Left colon (tissue), 2 donors: Measurements from ENCODE around the gene BCKDHB. TPM values are rescaled to one million over a fixed set of nuclear protein-coding genes. Genes with fewer than 3 reads are reported as not detected.

Experiments used
- ATAC-seq: fragments of 200-7000 bp; cut with Tn5 transposase; one replicate; pipeline ENCODE4 v1.9.1; 2020; ENCODE audit warnings: mild to moderate bottlenecking, moderate library complexity
- DNase-seq, 2 donors: peaks; one replicate each; pipeline ENCODE4 v3.0.0-alpha.2; 2020
- intact Hi-C, 2 donors: fragments of 100-400 bp; cut with DNase I in 1 of 2; cut with micrococcal nuclease in 1 of 2; formaldehyde crosslinking; loops; one replicate each; pipeline versions ENCODE4 v1.11.2 to v1.14.0; 2022; cut with DNase I, micrococcal nuclease
- total RNA-seq, 2 donors: library from RNA; stranded (reverse); fragmentation: NEBNext Ultra II Directional; extraction: Animal tissue kit (Norgen Biotek cat#: 25700); gene quantifications; one replicate each; pipeline ENCODE4 v1.2.1, GENCODE V29; 2021
- donor health status: DM: no; HTN: no; CAD: no.
- donor health status: DM: yes; HTN: yes; CAD: no.

The BCKDHB gene
- total RNA-seq, 2 donors from 2014 or later, result 46.8 to 48.6 TPM

DNA sequence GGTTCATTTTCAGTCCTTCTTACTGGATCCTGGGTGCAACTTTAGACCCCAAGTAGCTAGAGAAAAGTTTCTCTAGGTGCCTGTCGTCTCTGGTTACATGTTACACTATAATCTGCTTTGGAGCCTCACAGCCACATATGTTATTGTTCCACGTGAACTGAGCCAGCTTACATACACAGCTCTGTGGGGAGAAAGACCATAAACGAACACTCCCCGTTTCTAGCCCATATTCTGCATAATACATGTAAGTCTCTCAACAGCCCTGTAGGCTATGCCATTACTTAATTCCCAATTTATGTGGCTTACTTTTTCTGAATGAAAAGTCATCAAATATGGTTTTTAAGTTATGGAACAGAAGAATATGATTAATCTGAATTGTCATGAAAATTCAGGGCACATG, 233.8 kb downstream of the BCKDHB start:
- no peak for DNase-seq
- ATAC-seq, result no peak
- intact Hi-C loops, result no loop called here

DNA sequence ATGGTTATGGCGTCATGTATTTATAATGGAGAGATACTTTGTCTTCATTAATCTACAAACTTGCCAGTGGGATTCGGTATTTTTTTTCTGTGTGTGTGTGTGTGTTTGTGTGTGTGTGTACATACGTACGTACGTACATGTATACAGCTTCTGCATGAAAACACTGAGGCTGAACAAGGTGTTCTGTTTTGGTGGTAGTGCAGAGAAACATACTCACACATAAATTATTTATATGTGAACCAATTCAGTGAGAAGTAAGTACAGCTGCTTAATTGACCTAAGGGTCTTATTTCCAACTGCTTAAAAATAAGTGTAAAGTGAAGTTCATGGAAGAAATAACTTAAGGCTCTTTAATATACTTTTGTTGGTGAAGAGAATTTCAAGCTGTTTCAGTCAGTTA, 234.2 kb downstream of the BCKDHB start:
- intact Hi-C loops, result no loop called here
- no peak for DNase-seq
- no peak for ATAC-seq

DNA sequence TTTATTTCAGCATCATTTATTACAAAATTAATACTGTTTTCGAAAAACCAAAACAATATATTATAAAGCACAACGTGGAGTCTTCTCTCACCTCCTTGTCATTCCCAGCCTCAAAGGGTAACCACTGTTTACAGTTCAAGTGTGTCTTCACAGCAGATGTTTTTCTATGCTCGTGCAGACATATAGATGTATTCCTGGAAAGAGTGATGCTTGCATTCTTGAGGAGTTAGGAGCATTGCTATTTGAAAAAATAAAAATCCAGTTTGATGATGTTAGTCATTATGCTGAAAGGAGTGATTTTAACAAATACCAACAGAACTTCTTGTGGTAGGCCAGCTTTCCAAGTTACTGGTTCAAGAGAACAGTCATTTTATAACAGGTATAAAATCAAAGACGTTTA, 234.9 kb downstream of the BCKDHB start:
- ATAC-seq (no peak), DNase-seq (no peak)
- intact Hi-C loops, result no loop called here

DNA sequence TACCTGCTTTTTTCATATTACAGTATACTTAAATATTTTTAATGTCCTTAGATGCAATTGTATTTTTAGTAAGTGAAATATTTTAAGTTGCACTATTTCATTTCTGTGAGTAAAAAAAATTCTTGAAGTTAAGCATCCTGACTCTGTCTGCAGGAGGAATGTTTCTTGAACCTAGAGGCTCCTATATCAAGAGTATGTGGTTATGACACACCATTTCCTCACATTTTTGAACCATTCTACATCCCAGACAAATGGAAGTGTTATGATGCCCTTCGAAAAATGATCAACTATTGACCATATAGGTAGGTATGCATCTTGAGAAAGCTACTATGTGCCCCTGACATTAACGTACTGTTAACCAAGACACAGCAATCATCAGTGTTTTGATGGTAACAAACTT, 237.0 kb downstream of the BCKDHB start:
- DNase-seq, result no peak
- intact Hi-C loops, result no loop called here
- ATAC-seq, result no peak

DNA sequence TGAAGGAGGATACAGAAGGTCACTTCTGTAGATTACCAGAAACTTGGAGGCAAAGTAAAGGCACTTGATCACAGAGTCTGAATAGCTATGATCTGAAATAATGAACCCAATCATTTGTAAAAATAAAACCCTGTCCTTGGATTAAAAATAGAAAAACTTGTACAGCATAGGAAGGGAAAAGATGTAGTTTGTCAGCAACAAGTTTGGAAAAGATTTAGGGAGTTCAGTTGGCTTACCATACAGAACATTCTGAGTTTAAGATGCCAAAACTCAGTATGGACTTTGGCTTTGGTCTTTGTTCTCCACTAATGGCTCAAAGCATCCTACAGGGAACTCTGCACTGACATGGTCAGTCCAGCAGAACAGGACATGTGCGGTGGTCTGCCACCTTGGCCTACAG, 240.6 kb downstream of the BCKDHB start:
- intact Hi-C loops, result no loop called here
- ATAC-seq (no peak), DNase-seq (no peak)

DNA sequence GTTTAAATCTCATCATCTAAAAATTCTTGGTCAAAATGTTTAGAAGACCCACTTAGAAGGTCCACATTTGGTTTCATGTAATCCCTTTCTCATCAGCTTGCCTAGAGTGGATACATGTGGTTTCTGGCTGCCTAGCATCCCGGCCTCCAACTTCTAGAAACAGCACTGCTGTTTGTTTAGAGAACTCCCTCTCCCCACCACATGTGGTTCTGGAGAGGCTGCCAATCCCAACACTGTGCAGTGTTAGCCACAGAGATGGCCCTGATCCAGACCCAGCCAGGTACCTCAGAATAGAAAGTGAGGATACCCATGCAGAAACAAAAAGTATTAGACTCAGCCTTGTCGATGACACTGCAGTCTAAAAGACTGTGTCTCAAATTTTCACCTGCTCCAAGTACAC, 241.8 kb downstream of the BCKDHB start:
- ATAC-seq, result no peak
- DNase-seq, result no peak
- intact Hi-C loops, result no loop called here

DNA sequence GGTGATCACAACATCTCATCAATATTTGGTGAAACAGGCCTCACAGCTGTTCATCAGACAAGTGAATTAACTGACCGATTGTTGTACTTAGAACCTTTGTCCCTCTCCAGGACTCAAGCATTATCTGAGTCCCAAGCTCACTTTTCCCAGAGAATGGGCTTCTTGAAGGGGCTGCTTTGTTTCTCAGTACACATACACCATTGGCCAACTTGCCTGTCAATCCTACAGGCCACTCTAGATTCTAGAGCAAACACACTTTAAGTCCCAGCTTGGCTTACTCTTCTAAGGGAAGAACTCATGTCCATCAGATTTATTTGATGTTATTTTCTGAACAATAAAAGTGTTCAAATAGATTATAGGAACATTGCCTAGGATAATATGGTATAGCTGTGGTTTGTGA, 249.5 kb downstream of the BCKDHB start:
- ATAC-seq, result no peak
- DNase-seq, result no peak
- intact Hi-C loops, result no loop called here

DNA sequence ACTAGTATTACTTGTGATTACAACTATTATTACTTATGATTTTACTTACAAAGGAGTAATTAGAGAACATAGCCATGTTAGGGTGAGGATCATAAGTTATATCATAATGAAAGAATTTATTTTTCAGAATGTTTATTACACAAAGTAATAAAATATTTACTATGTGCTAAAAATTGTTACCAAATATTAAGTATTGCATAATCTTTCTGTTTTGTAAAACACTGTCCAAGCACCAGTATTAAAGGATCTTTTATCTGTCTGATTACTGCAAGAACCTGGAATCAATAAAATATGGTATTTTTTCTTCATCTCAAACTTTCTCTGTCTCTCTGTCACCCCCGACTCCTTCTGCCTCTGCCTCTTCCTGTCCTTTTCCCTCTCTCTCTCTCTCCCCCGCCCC, 250.1 kb downstream of the BCKDHB start:
- intact Hi-C loops, result no loop called here
- DNase-seq, result no peak
- no peak for ATAC-seq

DNA sequence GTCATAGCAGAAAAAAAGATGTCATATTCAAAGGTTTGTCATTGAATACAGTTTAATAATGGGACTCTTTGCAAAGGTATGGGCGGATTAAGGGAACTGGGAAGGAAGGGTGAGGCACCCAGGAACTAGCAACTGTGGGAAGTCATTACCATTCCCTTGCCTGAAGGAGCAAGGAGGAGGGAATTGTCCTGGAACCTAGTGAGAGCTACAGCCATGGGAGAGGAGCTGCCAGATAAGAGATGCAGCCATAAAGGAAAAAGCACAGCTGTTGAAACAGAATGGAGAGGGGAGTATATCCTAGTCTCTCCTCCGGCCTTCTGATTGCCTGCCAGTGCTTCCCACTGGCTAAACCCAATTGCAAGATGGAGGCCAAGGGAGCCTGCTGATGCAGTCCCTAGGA, 250.6 kb downstream of the BCKDHB start:
- DNase-seq, result no peak
- intact Hi-C loops, result no loop called here
- ATAC-seq, result no peak

DNA sequence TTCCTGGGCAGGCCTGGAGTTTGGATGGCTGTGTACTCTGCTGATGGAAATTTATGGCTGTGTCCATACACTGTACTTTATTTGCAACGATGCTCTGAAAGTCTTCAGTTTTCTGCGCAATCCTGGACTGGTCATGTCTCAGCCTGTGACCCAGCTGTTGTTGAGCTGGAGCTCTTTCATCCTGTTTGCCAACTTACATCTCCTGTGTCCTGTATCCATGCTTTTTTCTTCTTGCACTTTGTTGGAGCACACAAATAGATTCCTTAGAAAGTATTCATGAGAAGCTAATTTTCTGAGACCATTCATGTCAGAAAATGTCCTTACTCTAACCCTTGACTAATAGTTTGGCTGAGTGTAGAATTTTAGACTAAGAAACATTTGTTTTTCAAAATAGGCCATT, 251.2 kb downstream of the BCKDHB start:
- DNase-seq (no peak), ATAC-seq (no peak)

DNA sequence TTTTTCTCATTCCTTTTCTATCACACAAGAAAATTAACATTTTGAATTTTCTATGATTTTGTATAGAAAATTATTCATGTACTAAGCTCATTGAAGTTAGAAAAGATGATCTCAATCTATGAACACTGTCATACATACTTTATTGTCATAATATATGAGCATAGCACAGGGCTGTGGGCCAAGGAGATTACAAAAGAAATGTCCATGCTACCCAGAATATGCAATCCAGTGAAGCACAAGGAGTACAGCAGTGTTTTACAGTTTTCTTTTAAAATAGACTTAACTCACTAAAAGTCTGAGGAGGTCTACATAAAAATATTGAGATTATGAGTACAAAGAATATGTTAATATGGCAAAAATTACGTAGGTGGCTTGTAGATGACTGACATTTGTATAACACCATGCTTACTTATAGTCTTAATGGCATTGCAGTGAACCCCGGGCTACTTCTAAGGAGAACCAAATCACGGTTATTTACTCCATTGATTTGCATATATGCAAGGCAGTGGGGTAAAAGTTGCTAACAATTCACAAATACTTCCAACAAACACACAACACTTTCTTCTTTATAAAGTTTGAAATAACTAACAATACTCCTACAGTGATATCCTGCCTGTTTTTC, 257.1 kb downstream of the BCKDHB start:
- no peak for ATAC-seq
- no peak for DNase-seq
- intact Hi-C loops, result no loop called here

More for the DNA sequence above, 251.2 kb downstream of the BCKDHB start:
- intact Hi-C loops, result no loop called here

DNA sequence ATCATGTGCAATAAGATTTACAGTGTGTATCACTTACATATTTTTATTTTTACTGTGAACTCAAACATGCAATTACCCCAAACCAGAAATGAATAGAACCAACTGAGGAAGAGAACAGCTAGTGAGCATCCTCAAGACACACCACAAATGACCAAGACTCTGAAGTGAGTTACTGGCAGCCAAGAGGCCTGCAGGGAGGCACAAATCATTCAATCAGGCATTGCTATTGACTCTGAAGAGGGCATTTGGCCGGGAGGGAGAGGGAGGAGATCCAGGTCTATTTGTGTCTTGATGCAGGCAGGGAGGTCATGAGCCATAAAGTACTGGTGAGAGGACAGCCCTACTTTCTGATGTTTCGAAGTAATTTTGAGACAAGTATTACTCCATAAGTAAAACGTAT, 257.7 kb downstream of the BCKDHB start:
- DNase-seq (no peak), ATAC-seq (no peak)
- intact Hi-C loops, result no loop called here

DNA sequence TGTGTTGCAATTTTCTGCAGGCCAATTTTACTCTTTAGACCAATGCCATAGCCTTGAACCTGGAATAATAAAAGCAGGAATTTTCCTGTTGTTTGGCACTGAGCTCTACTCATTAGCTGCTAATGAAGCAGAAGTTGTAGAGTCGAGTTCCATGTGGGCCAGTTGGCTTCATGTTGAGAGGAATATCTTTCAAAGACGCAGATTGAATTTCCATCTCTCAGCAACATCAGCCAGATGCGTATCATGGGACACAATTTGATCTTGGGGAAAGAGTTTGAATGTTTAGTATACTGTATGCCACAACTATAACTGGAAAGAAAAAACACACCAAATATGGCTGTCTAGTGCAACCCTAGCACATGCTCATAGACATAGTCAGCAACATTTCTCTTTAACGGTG, 259.6 kb downstream of the BCKDHB start:
- no peak for ATAC-seq
- intact Hi-C loops, result no loop called here
- DNase-seq, result no peak

DNA sequence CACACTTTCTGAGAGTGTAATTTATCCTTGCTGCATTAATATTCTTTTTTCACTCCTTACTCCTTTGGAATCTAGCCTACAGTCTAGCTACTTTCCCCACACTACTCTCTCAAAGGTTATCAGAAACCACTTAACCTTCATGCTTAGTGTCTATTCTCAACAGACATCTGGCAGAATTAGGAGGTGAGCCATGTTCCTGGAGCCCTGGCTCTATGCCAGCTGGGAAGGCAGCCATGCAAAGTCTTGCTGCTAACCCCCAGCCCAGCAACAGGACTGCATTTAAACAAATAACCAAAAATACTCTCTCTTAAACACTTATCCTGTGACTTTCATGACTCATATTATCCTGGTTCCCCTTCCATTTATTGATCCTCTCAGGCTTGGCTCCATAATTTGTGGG, 260.2 kb downstream of the BCKDHB start:
- no peak for DNase-seq
- no peak for ATAC-seq
- intact Hi-C loops, result no loop called here

DNA sequence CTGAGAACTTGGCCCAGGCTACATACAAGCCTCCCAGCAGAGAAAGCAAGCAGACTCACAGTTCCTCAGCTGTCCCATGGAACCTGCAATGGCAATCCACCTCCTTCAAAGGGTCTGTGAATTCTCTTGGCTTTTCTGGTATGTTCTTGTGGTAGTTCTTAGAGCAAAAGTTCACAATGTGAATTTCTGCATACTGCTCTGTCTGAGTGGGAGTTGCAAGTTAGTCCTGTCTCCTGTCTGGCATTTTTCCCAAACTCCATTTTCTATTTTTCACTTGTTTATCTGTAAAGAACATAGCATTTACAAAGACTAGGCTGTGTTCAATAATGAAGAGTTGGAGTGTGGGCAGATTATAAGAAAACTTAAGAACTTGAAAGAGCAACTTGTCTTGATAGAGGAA, 269.9 kb downstream of the BCKDHB start:
- DNase-seq (no peak), ATAC-seq (no peak)
- intact Hi-C loops, result no loop called here

DNA sequence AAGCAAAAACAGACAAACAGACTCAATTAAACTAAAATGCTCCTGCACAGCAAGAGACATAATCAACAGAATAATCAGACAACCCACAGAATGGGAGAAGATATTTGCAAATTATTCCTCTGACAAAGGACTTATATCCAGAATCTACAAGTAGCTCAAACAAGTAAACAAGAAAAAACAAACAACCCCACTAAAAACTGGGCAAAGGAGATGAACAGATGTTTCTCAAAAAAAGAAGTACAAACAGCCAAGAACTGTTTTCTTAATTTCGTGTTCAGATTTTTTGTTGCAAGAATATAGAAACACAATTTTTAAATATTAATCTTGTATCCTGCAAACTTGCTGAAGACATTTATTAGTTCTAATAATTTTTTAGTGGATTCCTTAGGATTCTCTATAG, 274.1 kb downstream of the BCKDHB start:
- no peak for ATAC-seq
- DNase-seq, result no peak
- intact Hi-C loops, result no loop called here

DNA sequence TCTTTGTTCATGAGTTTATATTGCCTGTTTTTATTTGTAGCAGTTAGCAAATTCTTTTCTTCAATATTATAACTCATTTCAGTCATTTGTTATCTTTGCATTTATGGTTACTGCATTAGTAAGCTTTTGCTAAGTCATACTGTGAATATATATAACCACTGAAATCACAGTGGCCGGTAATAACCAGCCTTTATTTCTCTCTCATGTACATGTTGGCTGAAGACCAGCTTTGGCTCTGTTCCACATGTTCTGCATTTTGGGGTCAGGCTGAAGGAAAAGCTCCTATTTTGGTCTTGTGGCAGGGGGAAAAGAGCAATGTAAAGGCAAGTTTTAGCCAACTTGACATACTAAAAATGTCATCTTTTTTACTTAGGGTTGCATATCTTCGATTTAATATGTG, 276.3 kb downstream of the BCKDHB start:
- ATAC-seq, result no peak
- no peak for DNase-seq
- intact Hi-C loops, result no loop called here

DNA sequence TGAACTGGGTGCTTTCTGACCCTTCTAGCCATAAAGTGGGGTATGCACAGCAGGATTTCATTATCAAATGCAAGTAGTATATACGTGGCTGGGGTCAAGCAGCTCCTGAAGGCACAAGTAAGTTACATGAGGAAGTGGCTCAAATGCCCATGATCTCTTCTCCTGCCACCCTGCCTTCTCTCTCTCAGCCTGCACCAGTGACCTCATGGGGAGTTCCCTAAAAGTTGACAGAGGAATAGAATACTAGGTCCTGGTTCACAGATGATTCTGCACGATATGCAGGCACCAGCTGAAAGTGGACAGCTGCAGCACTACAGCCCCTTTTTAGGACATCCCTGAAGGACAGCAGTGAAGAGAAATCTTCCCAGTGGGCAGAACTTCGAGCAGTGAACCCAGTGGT, 282.0 kb downstream of the BCKDHB start:
- intact Hi-C loops, result no loop called here
- no peak for ATAC-seq
- DNase-seq, result no peak
